Urinary bladder (tissue), 4 donors: ENCODE results near the gene JCAD. TPM values are rescaled to one million over a fixed set of nuclear protein-coding genes. Genes with fewer than 3 reads are reported as not detected.
"Not testable (repeated sequence)": the region's sequence is repeated elsewhere in the genome, so short reads cannot be mapped to it uniquely, and the experiment has no call there.

Source experiments
- DNase-seq: peaks from one replicate; pipeline ENCODE4 v3.0.0-alpha.2; 2015; ENCODE audit errors: extremely low spot score
- H3K27ac ChIP-seq: one replicate; pipeline ENCODE4 v1.5.1; 2013; ENCODE audit warnings: low read depth, mild to moderate bottlenecking, moderate library complexity
- H3K36me3 ChIP-seq: one replicate; pipeline ENCODE4 v1.6.1; 2013; ENCODE audit warnings: mild to moderate bottlenecking, moderate library complexity; ENCODE audit not compliant: insufficient read depth
- H3K4me1 ChIP-seq: one replicate; pipeline ENCODE4 v1.6.1; 2013; ENCODE audit warnings: mild to moderate bottlenecking, moderate library complexity; ENCODE audit not compliant: insufficient read depth
- H3K4me3 ChIP-seq: one replicate; pipeline ENCODE4 v1.5.1; 2013; ENCODE audit warnings: low read depth, low read length
- WGBS: extraction: QIAGEN DNeasy Blood & Tissue Kit; methylation state at CpG from one replicate; pipeline ENCODE4 v1.1.7; 2013; 5-methylcytosine and 5-hydroxymethylcytosine counted together
- polyA plus RNA-seq: library from polyadenylated mRNA; stranded (reverse); fragments of 200-250 nt; gene quantifications from one replicate; pipeline ENCODE4 v1.2.3, GENCODE V29; 2013
- total RNA-seq: library from RNA; depleted of rRNA; stranded (reverse); fragments of >200 nt; gene quantifications from one replicate; pipeline ENCODE4 v1.2.3, GENCODE V29; 2014
- donor health status: healthy with polysubstance abuse.
- donor health status: healthy.

JCAD gene
- total and polyA plus RNA-seq, 2 donors, result 35.2 to 52.0 TPM

GRCh38 chr10:30017966-30018365 lies 41.4 kb downstream of the JCAD start:
- no peak overlapping the region for H3K4me3 ChIP-seq
- no peak overlapping the region for H3K27ac ChIP-seq
- 77% methylated on average over 6 of the region's 6 CpGs for WGBS
- no peak for DNase-seq
- no peaks in the 10 kb centered on the region for H3K36me3 ChIP-seq
- no peaks in the 10 kb centered on the region for H3K4me1 ChIP-seq

- no peak overlapping the region for H3K27ac ChIP-seq
- H3K4me3 ChIP-seq, result no peak overlapping the region
- 59% methylated on average over 6 of the region's 6 CpGs for WGBS
- no peaks in the 10 kb centered on the region for H3K36me3 ChIP-seq
- DNase-seq, result no peak
- H3K4me1 ChIP-seq, result no peaks in the 10 kb centered on the region
Measured at GRCh38 chr10:30017556-30017955, 41.8 kb downstream of the JCAD start.

GRCh38 chr10:30014511-30014910 lies 44.9 kb downstream of the JCAD start:
- H3K4me3 ChIP-seq, result no peak overlapping the region
- H3K36me3 ChIP-seq, result no peaks in the 10 kb centered on the region
- DNase-seq, result no peak
- no peak overlapping the region for H3K27ac ChIP-seq
- no peaks in the 10 kb centered on the region for H3K4me1 ChIP-seq
- 50% methylated on average over 8 of the region's 8 CpGs for WGBS

- WGBS, result 46% methylated on average over 5 of the region's 5 CpGs
- Histone ChIP-seq H3K27ac (no peak overlapping the region), H3K4me1 (no peaks in the 10 kb centered on the region), H3K36me3 (no peaks in the 10 kb centered on the region), H3K4me3 (no peak overlapping the region)
- no peak for DNase-seq
Measured at GRCh38 chr10:30013757-30014156, 45.6 kb downstream of the JCAD start.

GRCh38 chr10:30011956-30012647 lies 47.3 kb downstream of the JCAD start:
- Histone ChIP-seq H3K4me1 (no peaks in the 10 kb centered on the region), H3K27ac (no peak overlapping the region), H3K4me3 (no peak overlapping the region), H3K36me3 (no peaks in the 10 kb centered on the region)
- DNase-seq, result no peak
- WGBS, result 57% methylated on average over 4 of the region's 4 CpGs

- Histone ChIP-seq H3K4me3 (no peak overlapping the region), H3K36me3 (no peaks in the 10 kb centered on the region), H3K4me1 (no peaks in the 10 kb centered on the region), H3K27ac (no peak overlapping the region)
- DNase-seq, result no peak
- 38% methylated on average over 8 of the region's 8 CpGs for WGBS
Measured at GRCh38 chr10:30011396-30011795, 48.0 kb downstream of the JCAD start.

GRCh38 chr10:30007406-30007805 lies 52.0 kb downstream of the JCAD start:
- Histone ChIP-seq H3K36me3 (no peaks in the 10 kb centered on the region), H3K27ac (no peak overlapping the region), H3K4me3 (no peak overlapping the region), H3K4me1 (no peaks in the 10 kb centered on the region)
- 71% methylated on average over 3 of the region's 3 CpGs for WGBS
- no peak for DNase-seq

- Histone ChIP-seq H3K27ac (no peak overlapping the region), H3K36me3 (no peaks in the 10 kb centered on the region), H3K4me3 (no peak overlapping the region), H3K4me1 (no peaks in the 10 kb centered on the region)
- WGBS, result 86% methylated on average over 8 of the region's 8 CpGs
- DNase-seq, result no peak
Measured at GRCh38 chr10:30006410-30006809, 53.0 kb downstream of the JCAD start.

GRCh38 chr10:30005116-30005515 lies 54.3 kb downstream of the JCAD start:
- H3K27ac ChIP-seq, H3K4me3 ChIP-seq, DNase-seq, H3K4me1 ChIP-seq, H3K36me3 ChIP-seq: not testable (repeated sequence)
- WGBS, result 18% methylated on average over 1 of the region's 1 CpG

- Histone ChIP-seq H3K36me3 (no peaks in the 10 kb centered on the region), H3K27ac (no peak overlapping the region), H3K4me3 (no peak overlapping the region), H3K4me1 (no peaks in the 10 kb centered on the region)
- WGBS, result 52% methylated on average over 16 of the region's 16 CpGs
- DNase-seq, result no peak
Measured at GRCh38 chr10:30002426-30003266, 56.7 kb downstream of the JCAD start.

- H3K4me1 ChIP-seq, result no peaks in the 10 kb centered on the region
- no peaks in the 10 kb centered on the region for H3K36me3 ChIP-seq
- DNase-seq, result no peak
- no peak overlapping the region for H3K27ac ChIP-seq
- WGBS, result 35% methylated on average over 12 of the region's 12 CpGs
- no peak overlapping the region for H3K4me3 ChIP-seq
Measured at GRCh38 chr10:30000802-30001571, 58.4 kb downstream of the JCAD start.

- no peak overlapping the region for H3K4me3 ChIP-seq
- peak; percentile 53 for DNase-seq
- H3K27ac ChIP-seq, result no peak overlapping the region
- no peaks in the 10 kb centered on the region for H3K4me1 ChIP-seq
- 45% methylated on average over 12 of the region's 12 CpGs for WGBS
- no peaks in the 10 kb centered on the region for H3K36me3 ChIP-seq
Measured at GRCh38 chr10:29998142-29998808, 61.1 kb downstream of the JCAD start.

- no peaks in the 10 kb centered on the region for H3K4me1 ChIP-seq
- no peaks in the 10 kb centered on the region for H3K36me3 ChIP-seq
- no peak overlapping the region for H3K4me3 ChIP-seq
- no peak for DNase-seq
- 81% methylated on average over 4 of the region's 4 CpGs for WGBS
- H3K27ac ChIP-seq, result no peak overlapping the region
Measured at GRCh38 chr10:29994811-29995210, 64.6 kb downstream of the JCAD start.
